HepG2 (cell line): Measurements from ENCODE around the gene PTPMT1. TPM values are rescaled to one million over a fixed set of nuclear protein-coding genes. Genes with fewer than 3 reads are reported as not detected.

ENCODE experiments used
- BCL6 ChIP-seq: IDR thresholded peaks from 2 replicates; pipeline ENCODE4 v1.6.1; 2016; ENCODE audit warnings: missing genetic modification reagents, missing compliant biosample characterization
- CHCHD3 ChIP-seq: sonication (generic); formaldehyde crosslinking; IDR thresholded peaks from 2 replicates; pipeline ENCODE4 v1.8.0; 2022; ENCODE audit warnings: mild to moderate bottlenecking, missing genetic modification reagents, moderate library complexity
- EHMT2 ChIP-seq: fragments of 200-600 bp; sonication (generic); IDR thresholded peaks from 2 replicates; pipeline ENCODE4 v1.7.0; 2017; ENCODE audit warnings: antibody characterized with exemption, low read depth, low read length, borderline replicate concordance
- IKZF1 ChIP-seq: fragments of 450-650 bp; IDR thresholded peaks from 2 replicates; pipeline ENCODE4 v1.7.1; 2016
- MIER3 ChIP-seq: IDR thresholded peaks from 2 replicates; pipeline ENCODE4 v1.6.1; 2016; ENCODE audit warnings: missing compliant biosample characterization, borderline replicate concordance
- NKX3-1 ChIP-seq: sonication (generic); formaldehyde crosslinking; IDR thresholded peaks from 2 replicates; pipeline ENCODE4 v1.5.0; 2020; ENCODE audit warnings: missing genetic modification reagents
- PPARG ChIP-seq: conservative IDR thresholded peaks from 2 replicates; pipeline ENCODE4 v1.6.1; 2016; ENCODE audit warnings: missing biosample characterization, missing genetic modification reagents
- ZKSCAN5 ChIP-seq: sonication (generic); formaldehyde crosslinking; IDR thresholded peaks from 2 replicates; pipeline ENCODE4 v1.5.1; 2020; ENCODE audit warnings: mild to moderate bottlenecking, missing genetic modification reagents
- ZMYM4 ChIP-seq: sonication (generic); formaldehyde crosslinking; IDR thresholded peaks from 2 replicates; pipeline ENCODE4 v1.8.1; 2023; ENCODE audit warnings: mild to moderate bottlenecking, missing genetic modification reagents
- ZNF121 ChIP-seq: sonication (generic); formaldehyde crosslinking; IDR thresholded peaks from 2 replicates; pipeline ENCODE4 v1.5.0; 2020; ENCODE audit warnings: mild to moderate bottlenecking, missing genetic modification reagents
- ZNF180 ChIP-seq: sonication (generic); formaldehyde crosslinking; IDR thresholded peaks from 2 replicates; pipeline ENCODE4 v1.4.0; 2020; ENCODE audit warnings: low read depth, missing genetic modification reagents, borderline replicate concordance
- ZNF33B ChIP-seq: sonication (generic); formaldehyde crosslinking; IDR thresholded peaks from 2 replicates; pipeline ENCODE4 v1.5.1; 2020; ENCODE audit warnings: mild to moderate bottlenecking, missing genetic modification reagents
- ZNF550 ChIP-seq: sonication (generic); formaldehyde crosslinking; IDR thresholded peaks from 2 replicates; pipeline ENCODE4 v1.4.0; 2020; ENCODE audit warnings: mild to moderate bottlenecking, missing genetic modification reagents, borderline replicate concordance
- ZNF614 ChIP-seq: IDR thresholded peaks from 2 replicates; pipeline ENCODE4 v1.6.1; 2018; ENCODE audit warnings: missing biosample characterization, missing genetic modification reagents, inconsistent platforms, borderline replicate concordance
- ZNF7 ChIP-seq: IDR thresholded peaks from 2 replicates; pipeline ENCODE4 v1.6.1; 2016; ENCODE audit warnings: missing biosample characterization, missing genetic modification reagents
- ZNF713 ChIP-seq: sonication (generic); formaldehyde crosslinking; IDR thresholded peaks from 2 replicates; pipeline ENCODE4 v1.4.0; 2020; ENCODE audit warnings: mild to moderate bottlenecking, missing genetic modification reagents
- ZNF775 ChIP-seq: sonication (generic); formaldehyde crosslinking; IDR thresholded peaks from 2 replicates; pipeline ENCODE4 v1.4.0; 2020; ENCODE audit warnings: missing genetic modification reagents, mild to moderate bottlenecking, moderate library complexity, borderline replicate concordance
- ZNF782 ChIP-seq: sonication (generic); formaldehyde crosslinking; IDR thresholded peaks from 2 replicates; pipeline ENCODE4 v1.4.0; 2020; ENCODE audit warnings: missing genetic modification reagents, mild to moderate bottlenecking, borderline replicate concordance
- polyA plus RNA-seq, 8 experiments: library from polyadenylated mRNA; depleted of rRNA in 3 of 8; stranded (reverse) in 7 of 8; unstranded in 1 of 8; fragments of >200 nt; fragmentation: Illumina TruSeq in 4 of 8; extraction: Trizol in 4 of 8; gene quantifications; 2 replicates each; pipeline versions ENCODE4 v1.2.1 to v1.2.3, GENCODE V29; 2011 to 2016; ENCODE audit warnings: low read depth in 4 of 8, missing spikeins in 1 of 8, mixed read lengths in 1 of 8; ENCODE audit not compliant: insufficient read depth in 1 of 8
- total RNA-seq, 5 experiments: library from RNA; depleted of rRNA; stranded (reverse); fragments of >200 nt; fragmentation: Illumina TruSeq; extraction: Trizol; gene quantifications; 2 replicates each; pipeline ENCODE4 v1.2.3, GENCODE V29; 2016; ENCODE audit warnings: low read depth in 1 of 5
- TF ChIP-seq, protein P1 (sequence below): sonication (generic); formaldehyde crosslinking; IDR thresholded peaks from 2 replicates; pipeline ENCODE4 v1.5.1; 2020; ENCODE audit warnings: mild to moderate bottlenecking, moderate library complexity, missing genetic modification reagents
- TF ChIP-seq, protein P2 (sequence below): IDR thresholded peaks from 2 replicates; pipeline ENCODE4 v1.4.0; 2020; ENCODE audit warnings: mild to moderate bottlenecking, missing genetic modification reagents
- TF ChIP-seq, protein P3 (sequence below): sonication (generic); IDR thresholded peaks from 2 replicates; pipeline ENCODE4 v1.6.1; 2016; ENCODE audit warnings: low read depth, borderline replicate concordance
- TF ChIP-seq, protein P4 (sequence below): conservative IDR thresholded peaks from 2 replicates; pipeline ENCODE4 v1.6.1; 2018; ENCODE audit warnings: missing genetic modification reagents

Gene PTPMT1
- total and polyA plus RNA-seq, 2 of the 13 experiments (the other 11 are each of a cell fraction or from before 2014, with no cell fraction given), result 55.6 to 129 TPM

DNA sequence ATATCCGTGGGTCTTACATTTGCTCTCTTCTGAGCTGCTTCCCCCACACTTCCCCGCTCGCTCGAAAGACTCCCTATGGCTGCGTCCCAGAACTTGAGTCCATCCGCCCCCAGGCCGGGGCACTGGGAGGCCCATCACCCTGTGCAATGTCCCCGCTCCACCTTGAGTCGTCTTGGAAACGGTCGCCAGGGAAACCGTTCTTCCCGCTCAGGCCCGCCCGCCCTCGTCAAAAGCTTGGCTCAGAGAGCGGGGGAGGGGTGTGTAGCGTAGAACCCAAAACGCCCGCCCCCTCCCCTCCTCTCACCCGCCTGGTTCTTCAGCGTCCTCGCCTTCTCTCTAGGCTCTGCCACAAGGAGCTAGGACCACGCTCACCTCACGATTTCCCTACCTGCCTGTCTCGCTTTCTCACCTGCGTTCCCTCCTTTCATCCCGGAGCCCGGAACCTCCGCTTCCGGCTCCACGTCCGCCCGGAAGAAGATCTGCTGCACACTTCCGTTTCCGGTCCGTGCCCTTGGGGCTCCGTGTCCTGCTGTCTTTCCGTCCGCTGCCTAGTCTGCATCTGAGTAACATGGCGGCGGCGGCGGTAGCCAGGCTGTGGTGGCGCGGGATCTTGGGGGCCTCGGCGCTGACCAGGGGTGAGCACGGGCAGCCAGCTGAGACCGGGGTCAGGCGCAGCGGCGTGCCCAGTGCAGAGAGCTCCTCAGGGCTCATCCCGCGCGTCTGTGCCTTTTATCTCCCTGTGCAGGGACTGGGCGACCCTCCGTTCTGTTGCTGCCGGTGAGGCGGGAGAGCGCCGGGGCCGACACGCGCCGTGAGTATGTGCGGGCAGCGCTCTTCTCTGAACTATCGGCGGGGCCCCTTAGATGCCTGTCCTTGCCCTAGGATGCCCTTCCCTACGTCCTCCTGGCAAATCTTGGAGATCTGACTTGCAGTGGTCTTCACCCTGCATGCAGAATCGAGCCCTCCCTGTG lies 13.4 kb downstream of the PTPMT1 start, which contains the start of the genes KBTBD4 and NDUFS3 (continued):
- TF ChIP-seq, protein P1, sequence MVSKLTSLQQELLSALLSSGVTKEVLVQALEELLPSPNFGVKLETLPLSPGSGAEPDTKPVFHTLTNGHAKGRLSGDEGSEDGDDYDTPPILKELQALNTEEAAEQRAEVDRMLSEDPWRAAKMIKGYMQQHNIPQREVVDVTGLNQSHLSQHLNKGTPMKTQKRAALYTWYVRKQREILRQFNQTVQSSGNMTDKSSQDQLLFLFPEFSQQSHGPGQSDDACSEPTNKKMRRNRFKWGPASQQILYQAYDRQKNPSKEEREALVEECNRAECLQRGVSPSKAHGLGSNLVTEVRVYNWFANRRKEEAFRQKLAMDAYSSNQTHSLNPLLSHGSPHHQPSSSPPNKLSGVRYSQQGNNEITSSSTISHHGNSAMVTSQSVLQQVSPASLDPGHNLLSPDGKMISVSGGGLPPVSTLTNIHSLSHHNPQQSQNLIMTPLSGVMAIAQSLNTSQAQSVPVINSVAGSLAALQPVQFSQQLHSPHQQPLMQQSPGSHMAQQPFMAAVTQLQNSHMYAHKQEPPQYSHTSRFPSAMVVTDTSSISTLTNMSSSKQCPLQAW (CRISPR knock-in tag), result peak; percentile 96
- no peak for TF ChIP-seq ZNF33B (CRISPR knock-in tag)
- TF ChIP-seq ZNF121 (CRISPR knock-in tag), result 0 out of 2 replicates have a peak, but pooled peaks have one; percentile 27
- TF ChIP-seq ZNF614 (CRISPR knock-in tag), result peak; percentile 92; the same call in 1 of the 2 replicates
- TF ChIP-seq ZNF713, result 0 out of 2 replicates have a peak, but pooled peaks have one; percentile 91
- no peak for TF ChIP-seq ZNF775 (CRISPR knock-in tag)
- peak; percentile 41; the same call in 1 of the 2 replicates for TF ChIP-seq NKX3-1 (CRISPR knock-in tag)
- peak; percentile 88; the same call in 1 of the 2 replicates for TF ChIP-seq ZNF550 (CRISPR knock-in tag)
- TF ChIP-seq PPARG (CRISPR knock-in tag), result peak; percentile 56
- no peak for TF ChIP-seq ZNF782 (CRISPR knock-in tag)
- no peak for TF ChIP-seq IKZF1
- TF ChIP-seq, protein P2, sequence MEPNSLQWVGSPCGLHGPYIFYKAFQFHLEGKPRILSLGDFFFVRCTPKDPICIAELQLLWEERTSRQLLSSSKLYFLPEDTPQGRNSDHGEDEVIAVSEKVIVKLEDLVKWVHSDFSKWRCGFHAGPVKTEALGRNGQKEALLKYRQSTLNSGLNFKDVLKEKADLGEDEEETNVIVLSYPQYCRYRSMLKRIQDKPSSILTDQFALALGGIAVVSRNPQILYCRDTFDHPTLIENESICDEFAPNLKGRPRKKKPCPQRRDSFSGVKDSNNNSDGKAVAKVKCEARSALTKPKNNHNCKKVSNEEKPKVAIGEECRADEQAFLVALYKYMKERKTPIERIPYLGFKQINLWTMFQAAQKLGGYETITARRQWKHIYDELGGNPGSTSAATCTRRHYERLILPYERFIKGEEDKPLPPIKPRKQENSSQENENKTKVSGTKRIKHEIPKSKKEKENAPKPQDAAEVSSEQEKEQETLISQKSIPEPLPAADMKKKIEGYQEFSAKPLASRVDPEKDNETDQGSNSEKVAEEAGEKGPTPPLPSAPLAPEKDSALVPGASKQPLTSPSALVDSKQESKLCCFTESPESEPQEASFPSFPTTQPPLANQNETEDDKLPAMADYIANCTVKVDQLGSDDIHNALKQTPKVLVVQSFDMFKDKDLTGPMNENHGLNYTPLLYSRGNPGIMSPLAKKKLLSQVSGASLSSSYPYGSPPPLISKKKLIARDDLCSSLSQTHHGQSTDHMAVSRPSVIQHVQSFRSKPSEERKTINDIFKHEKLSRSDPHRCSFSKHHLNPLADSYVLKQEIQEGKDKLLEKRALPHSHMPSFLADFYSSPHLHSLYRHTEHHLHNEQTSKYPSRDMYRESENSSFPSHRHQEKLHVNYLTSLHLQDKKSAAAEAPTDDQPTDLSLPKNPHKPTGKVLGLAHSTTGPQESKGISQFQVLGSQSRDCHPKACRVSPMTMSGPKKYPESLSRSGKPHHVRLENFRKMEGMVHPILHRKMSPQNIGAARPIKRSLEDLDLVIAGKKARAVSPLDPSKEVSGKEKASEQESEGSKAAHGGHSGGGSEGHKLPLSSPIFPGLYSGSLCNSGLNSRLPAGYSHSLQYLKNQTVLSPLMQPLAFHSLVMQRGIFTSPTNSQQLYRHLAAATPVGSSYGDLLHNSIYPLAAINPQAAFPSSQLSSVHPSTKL (CRISPR knock-in tag), result peak; percentile 77
- peak; percentile 66 for TF ChIP-seq BCL6 (CRISPR knock-in tag)
- TF ChIP-seq, protein P3, sequence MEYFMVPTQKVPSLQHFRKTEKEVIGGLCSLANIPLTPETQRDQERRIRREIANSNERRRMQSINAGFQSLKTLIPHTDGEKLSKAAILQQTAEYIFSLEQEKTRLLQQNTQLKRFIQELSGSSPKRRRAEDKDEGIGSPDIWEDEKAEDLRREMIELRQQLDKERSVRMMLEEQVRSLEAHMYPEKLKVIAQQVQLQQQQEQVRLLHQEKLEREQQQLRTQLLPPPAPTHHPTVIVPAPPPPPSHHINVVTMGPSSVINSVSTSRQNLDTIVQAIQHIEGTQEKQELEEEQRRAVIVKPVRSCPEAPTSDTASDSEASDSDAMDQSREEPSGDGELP, result peak; percentile 52; the same call in 1 of the 2 replicates
- TF ChIP-seq, protein P4, sequence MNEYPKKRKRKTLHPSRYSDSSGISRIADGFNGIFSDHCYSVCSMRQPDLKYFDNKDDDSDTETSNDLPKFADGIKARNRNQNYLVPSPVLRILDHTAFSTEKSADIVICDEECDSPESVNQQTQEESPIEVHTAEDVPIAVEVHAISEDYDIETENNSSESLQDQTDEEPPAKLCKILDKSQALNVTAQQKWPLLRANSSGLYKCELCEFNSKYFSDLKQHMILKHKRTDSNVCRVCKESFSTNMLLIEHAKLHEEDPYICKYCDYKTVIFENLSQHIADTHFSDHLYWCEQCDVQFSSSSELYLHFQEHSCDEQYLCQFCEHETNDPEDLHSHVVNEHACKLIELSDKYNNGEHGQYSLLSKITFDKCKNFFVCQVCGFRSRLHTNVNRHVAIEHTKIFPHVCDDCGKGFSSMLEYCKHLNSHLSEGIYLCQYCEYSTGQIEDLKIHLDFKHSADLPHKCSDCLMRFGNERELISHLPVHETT (CRISPR knock-in tag), result peak; percentile 96
- peak; percentile 62; the same call in 1 of the 2 replicates for TF ChIP-seq CHCHD3 (CRISPR knock-in tag)
- no peak for TF ChIP-seq ZKSCAN5 (CRISPR knock-in tag)
- no peak; the same call in 1 of the 2 replicates for TF ChIP-seq EHMT2
- peak; percentile 98 for TF ChIP-seq MIER3 (CRISPR knock-in tag)
- peak; percentile 87 for TF ChIP-seq ZMYM4 (CRISPR knock-in tag)
- 0 out of 2 replicates have a peak, but pooled peaks have one; percentile 39 for TF ChIP-seq ZNF180
- TF ChIP-seq ZNF7 (CRISPR knock-in tag), result peak; percentile 46; the same call in 1 of the 2 replicates
